ENCODE measurements around the gene EFCAB3. TPM values are rescaled to one million over a fixed set of nuclear protein-coding genes. Genes with fewer than 3 reads are reported as not detected.
"Not testable (repeated sequence)": the region's sequence is repeated elsewhere in the genome, so short reads cannot be mapped to it uniquely, and the experiment has no call there.

The EFCAB3 gene
- total RNA-seq, 1 experiment from 2014 or later = not detected

GRCh38 chr17:62458483-62458882 is 78.1 kb downstream of the EFCAB3 start:
- not testable (repeated sequence) for DNase-seq (ENCODE audit: low read depth)

GRCh38 chr17:62464422-62464821 is 84.1 kb downstream of the EFCAB3 start:
- not testable (repeated sequence) for DNase-seq (ENCODE audit: low read depth)

GRCh38 chr17:62465271-62465670 is 84.9 kb downstream of the EFCAB3 start:
- DNase-seq (ENCODE audit: low read depth) = not testable (repeated sequence)

Small RNA genes lying within 50 kb of the gene (small RNA-seq; reads per million reads assigned to genes)
- not detected for gene RNU7-52P

Other genes with a start within 250 kb of the EFCAB3 start
- gene METTL2A, start 43.3 kb downstream of the EFCAB3 start, total RNA-seq (2014; rRNA removed; shearing (Covaris generic)) = 36.3 and 43.2 TPM in 2 replicates
- gene TLK2, start 98.3 kb downstream of the EFCAB3 start, total RNA-seq (2014; rRNA removed; shearing (Covaris generic)) = 29.4 and 35.0 TPM in 2 replicates
- 69.9 and 70.5 TPM in 2 replicates for gene MRC2, start 247.1 kb downstream of the EFCAB3 start, total RNA-seq (2014; rRNA removed; shearing (Covaris generic))